GM19239 (cell line): ENCODE data around the gene ZC3H15.

ENCODE experiments used
- DNase-seq: peaks from one replicate; pipeline ENCODE4 v3.0.0; 2011; ENCODE audit warnings: low spot score; ENCODE audit not compliant: insufficient read length
- FAIRE-seq: peaks from 2 replicates; lab custom pipeline; 2011; peaks lifted over from hg19 to GRCh38; lab: Jason Lieb, UNC

Gene ZC3H15

DNA sequence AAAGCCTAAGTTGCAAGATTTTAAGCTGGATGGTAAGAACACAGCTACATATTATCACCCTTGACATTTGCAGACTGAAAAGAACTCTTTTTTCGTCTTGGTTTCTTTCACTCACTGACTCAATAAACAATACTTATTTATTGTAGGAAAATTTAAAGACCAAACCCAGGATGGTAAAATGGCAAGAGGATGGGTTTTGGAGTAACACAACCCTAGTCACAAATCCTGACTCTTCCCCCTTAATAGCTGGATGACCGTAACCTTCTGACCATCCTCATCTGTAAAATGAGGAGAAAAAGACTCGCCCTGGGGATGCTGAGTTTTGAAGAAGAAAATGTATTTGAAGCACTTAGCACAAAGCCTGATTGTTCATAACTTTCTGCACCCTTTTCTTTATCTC is 48.3 kb downstream of the ZC3H15 start:
- FAIRE-seq (no peak), DNase-seq (no peak)

DNA sequence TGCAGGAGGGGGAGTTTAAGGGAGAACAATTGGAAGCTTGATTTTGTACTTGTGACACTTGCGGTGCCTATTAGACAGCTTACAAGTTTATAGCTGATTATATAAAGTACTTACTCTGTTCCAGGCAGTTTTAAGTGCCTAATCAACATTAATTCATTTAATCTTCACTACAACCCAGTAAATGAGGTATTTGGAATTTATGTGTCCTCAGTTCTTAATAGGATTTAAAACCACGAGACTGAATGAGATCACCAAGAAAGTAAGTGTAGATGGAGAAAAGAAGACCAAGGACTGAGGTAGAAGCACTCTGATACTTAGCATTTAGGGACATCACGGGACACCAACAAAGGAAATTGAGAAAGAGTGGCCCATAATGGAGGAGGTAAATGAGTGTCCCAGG is 49.8 kb downstream of the ZC3H15 start:
- FAIRE-seq = no peak
- DNase-seq = no peak

DNA sequence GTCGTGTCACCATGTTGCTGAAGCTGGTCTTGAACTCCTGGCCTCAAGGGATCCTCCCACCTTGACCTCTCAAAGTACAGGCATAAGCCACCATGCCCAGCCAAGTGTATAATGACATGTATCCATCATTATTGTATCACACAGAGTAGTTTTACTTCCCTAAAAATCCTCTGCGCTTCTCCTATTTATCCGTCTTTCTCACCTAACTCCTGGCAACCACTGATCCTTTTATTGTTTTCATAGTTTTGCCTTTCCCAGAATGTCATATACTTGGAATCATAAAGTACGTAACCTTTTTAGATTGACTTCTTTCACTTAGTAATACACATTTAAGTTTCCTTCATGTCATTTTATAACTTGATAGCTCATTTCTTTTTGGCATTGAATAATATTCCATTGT is 51.0 kb downstream of the ZC3H15 start:
- DNase-seq (no peak), FAIRE-seq (no peak)

DNA sequence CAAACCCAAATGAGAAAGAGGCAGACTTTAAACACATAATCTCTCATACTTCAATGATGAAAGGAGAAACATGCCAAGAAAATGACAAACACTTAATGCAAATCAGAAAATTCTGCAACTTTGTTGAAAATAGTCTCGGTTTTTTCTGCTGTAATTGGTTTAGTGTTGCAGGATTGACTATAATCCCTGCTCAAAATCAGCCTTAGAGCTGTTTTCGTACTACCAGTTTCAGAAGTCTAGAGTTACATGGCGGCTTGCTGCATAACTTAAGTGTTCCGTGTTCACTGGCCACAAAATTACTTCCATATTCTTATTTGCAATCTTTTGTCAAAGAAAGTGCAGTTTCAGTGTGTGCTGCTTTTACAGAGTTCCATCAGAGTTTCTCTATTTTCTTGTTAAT is 54.9 kb downstream of the ZC3H15 start:
- DNase-seq (no peak), FAIRE-seq (no peak)

DNA sequence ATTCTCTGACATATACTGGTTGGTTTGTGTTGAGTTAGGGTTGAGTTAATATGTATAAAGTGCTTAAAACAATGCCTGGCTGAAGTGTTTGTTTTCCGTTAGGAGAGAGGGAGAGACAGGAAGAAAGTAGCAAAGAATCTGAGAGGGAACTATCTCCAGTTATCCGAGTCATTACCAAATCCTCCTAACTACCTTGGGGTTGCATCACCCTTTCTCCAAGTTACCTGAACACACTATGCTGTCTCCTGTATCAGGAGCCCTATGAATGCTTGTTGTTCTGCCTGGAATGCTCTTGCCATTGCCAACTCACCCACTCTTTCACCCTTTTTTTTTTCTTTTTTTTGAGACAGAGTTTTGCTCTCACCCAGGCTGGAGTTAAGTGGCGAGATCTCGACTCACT is 55.9 kb downstream of the ZC3H15 start:
- FAIRE-seq (no peak), DNase-seq (no peak)

GRCh38 chr2:186543561-186544131 is 57.6 kb downstream of the ZC3H15 start:
- DNase-seq (no peak), FAIRE-seq (no peak)

- FAIRE-seq = no peak
- no peak for DNase-seq
Measured at GRCh38 chr2:186544255-186544675, 58.2 kb downstream of the ZC3H15 start.

DNA sequence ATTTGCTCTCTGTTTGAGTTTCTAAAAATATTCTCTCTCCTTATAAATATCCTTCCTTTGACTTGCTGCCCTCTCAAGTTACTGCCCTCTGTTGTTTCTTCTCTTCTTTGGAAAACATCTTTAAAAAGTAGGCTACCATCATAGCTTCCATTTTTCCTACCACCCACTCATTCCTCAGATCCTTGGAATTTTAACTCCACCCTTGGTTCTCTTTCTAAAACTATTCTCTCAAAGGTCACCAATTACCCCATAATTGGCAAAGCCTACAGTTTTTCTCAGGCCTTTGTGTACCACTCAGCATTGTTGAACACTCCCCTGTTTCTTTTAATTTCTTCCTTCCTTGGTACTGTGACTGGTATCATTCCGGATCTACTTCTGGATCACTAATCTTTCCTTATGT is 60.8 kb downstream of the ZC3H15 start:
- FAIRE-seq (no peak), DNase-seq (no peak)

DNA sequence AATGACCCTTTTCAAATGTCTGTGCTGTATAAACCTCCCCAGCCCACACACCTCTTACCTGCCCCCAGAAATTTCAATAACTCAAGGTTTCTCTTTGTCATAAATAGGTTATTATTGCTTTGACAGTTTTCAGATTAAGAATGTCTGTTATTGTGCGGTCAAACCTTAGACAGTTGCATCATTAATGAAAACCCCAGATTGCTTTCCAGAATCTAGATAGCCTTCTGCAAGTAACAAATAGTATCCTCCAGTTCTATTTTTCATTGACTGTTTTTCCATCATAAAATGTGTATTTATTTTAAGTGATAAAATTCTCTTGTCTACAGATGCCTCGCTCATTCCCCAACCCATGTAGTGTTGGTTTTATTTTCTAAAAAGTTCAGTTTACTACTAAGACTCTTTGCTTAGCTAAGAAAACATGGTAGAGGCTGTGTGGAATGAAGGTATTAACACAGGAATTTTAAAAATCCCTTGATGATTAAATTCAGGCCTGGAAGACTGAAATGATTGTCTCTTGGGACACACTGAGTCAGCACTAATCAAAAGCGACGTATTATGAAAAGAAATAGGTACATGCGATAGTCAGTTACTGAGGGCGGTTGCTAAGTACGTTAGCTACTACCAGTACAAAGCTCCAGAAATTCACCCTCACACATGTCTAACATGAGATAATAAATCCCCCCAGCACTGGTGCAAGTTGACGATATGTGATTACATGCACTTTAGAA is 65.4 kb downstream of the ZC3H15 start:
- FAIRE-seq (no peak), DNase-seq (no peak)

DNA sequence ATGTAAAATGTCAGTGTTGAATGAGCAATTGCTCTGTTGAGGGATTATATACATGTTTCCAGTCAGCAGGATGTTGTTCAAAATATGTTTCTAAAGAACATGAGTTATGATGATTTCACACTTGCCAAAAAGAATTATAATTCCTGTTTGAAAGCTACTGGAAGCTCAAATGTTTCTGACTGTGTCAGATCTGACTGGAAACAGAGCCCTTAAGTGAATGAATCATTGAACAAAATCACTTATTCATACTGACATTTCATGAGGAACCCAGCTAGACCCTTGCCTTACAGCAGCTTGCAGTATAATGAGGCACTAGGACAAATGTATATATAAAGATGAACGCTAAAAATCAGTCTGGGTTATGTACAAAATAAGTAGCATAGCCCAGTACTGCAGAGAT is 68.4 kb downstream of the ZC3H15 start:
- DNase-seq (no peak), FAIRE-seq (no peak)

GRCh38 chr2:186554850-186555671 is 69.0 kb downstream of the ZC3H15 start:
- DNase-seq = no peak
- FAIRE-seq = no peak

- DNase-seq (no peak), FAIRE-seq (no peak)
Measured at GRCh38 chr2:186558512-186559276, 72.6 kb downstream of the ZC3H15 start.
